Measurements from ENCODE around the gene FGF12.

FGF12 gene

DNA sequence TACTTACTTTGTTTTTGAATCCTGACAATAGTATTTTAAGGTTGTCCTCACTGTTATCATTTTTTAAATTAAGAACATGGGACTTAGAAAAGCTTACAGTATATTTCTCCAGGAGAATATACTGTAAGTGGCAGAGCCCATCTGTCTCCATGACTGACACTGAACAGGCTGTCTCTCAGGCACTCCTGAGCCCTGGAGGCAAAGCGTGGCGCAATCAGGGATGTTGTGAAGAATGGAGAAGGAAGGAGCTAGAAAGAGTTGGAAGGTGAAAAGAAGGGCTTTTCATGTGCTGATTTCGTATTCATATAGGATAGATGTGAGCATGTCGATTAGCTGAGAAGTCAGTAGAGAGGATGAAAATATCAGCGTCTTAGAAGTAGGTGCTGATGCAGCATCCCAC, 41.5 kb downstream of the FGF12 start:
- DNase-seq (ENCODE audit: low read depth in 2 of 2): no peak

DNA sequence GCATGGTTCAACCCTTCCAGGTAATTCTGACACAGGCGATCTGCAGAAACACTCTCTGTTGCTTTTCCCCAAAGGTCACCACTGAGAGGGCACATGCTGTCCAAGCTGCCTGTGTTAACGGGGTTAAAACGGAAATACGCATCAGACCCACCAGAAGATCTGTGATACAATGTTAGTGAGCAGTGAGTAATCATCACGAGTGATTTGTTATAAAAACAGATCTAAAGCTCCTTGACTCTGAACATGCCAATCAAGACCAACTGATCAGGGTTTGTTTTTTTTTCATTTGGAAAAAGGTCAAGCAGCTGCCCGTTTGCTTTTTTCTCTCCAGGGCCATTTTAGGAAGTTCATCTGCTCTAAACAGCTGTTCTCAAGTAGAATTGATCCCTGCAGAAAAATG, 43.2 kb downstream of the FGF12 start:
- DNase-seq (ENCODE audit: low read depth in 2 of 2): no peak

- DNase-seq (ENCODE audit: low read depth in 2 of 2): no peak
Measured at GRCh38 chr3:192675958-192676649, 51.2 kb downstream of the FGF12 start.

GRCh38 chr3:192655628-192656027, 71.7 kb downstream of the FGF12 start:
- DNase-seq (ENCODE audit: low read depth in 2 of 2): no peak

DNA sequence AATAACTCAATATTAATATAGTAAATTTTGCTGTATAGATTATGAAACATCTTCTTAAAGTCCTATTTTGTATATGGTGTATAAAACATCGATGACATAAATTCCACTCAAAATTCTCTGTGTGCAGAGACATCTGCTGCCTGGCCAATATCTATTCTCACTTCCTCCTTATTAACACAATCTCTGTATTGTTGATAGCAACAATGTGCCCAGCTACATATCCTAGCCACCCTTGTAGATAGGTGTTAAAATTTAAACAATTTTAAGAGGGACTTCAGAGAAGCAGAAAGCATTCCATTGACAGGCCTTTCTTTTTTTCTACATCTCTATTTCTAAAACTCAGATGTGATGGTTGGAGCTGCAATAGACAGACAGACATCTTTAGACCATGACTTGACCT, 72.3 kb downstream of the FGF12 start:
- DNase-seq (ENCODE audit: low read depth in 2 of 2): no peak

- no peak for DNase-seq (ENCODE audit: low read depth in 2 of 2)
Measured at GRCh38 chr3:192653862-192654261, 73.5 kb downstream of the FGF12 start.

DNA sequence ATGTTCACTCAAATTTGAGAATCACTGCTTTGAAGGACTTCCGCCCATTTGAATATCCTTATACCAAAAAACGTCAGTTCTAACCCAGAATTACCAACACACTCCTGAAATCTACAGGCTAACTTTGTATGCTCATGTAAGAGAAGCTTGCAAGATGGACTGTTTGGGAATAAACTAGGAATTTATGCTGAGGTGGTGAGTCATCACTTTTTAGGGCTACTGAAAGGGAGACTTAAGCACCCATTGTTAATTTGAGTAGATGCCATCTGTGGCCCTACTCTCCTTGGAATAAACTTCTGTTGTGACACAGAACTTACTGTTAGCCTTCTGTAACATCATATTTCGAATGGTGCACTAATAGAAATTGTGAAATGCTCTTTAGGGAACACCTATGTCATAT, 74.6 kb downstream of the FGF12 start:
- no peak for DNase-seq (ENCODE audit: low read depth in 2 of 2)

- no peak for DNase-seq (ENCODE audit: low read depth in 2 of 2)
Measured at GRCh38 chr3:192651836-192652512, 75.4 kb downstream of the FGF12 start.

GRCh38 chr3:192645437-192645836, 81.9 kb downstream of the FGF12 start:
- DNase-seq (ENCODE audit: low read depth in 2 of 2): no peak

GRCh38 chr3:192642651-192643050, 84.7 kb downstream of the FGF12 start:
- no peak for DNase-seq (ENCODE audit: low read depth in 2 of 2)

- no peak for DNase-seq (ENCODE audit: low read depth in 2 of 2)
Measured at GRCh38 chr3:192641919-192642318, 85.4 kb downstream of the FGF12 start.

- no peak for DNase-seq (ENCODE audit: low read depth in 2 of 2)
Measured at GRCh38 chr3:192639987-192640386, 87.4 kb downstream of the FGF12 start.

GRCh38 chr3:192637803-192638202, 89.5 kb downstream of the FGF12 start:
- DNase-seq (ENCODE audit: low read depth in 2 of 2): no peak

GRCh38 chr3:192636517-192637444, 90.6 kb downstream of the FGF12 start:
- no peak for DNase-seq (ENCODE audit: low read depth in 2 of 2)

- DNase-seq (ENCODE audit: low read depth in 2 of 2): no peak
Measured at GRCh38 chr3:192629429-192629828, 97.9 kb downstream of the FGF12 start.

GRCh38 chr3:192621909-192622308, 105.4 kb downstream of the FGF12 start:
- DNase-seq (ENCODE audit: low read depth in 2 of 2): no peak

- no peak for DNase-seq (ENCODE audit: low read depth in 2 of 2)
Measured at GRCh38 chr3:192620275-192620674, 107.1 kb downstream of the FGF12 start.

- no peak for DNase-seq (ENCODE audit: low read depth in 2 of 2)
Measured at GRCh38 chr3:192611411-192611810, 115.9 kb downstream of the FGF12 start.

- DNase-seq (ENCODE audit: low read depth in 2 of 2): no peak
Measured at GRCh38 chr3:192608726-192609600, 118.4 kb downstream of the FGF12 start.

DNA sequence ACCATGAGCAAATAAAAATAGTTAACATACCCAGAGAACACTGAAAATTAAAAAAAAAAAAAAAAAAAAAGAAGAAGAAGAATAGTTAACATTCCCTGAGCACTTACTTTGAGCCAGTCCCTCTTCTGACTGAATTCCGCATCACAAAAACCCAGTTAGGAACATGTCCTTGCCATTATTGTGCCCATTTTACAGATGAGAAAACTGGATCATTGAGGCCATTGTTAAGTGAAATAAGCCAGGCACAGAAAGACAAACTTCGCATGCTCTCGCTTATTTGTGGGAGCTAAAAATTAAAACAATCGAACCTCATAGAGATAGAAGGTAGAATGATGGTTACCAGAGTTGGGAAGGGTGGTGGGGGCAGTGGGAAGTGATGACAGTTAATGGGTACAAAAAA, 119.5 kb downstream of the FGF12 start:
- DNase-seq (ENCODE audit: low read depth in 2 of 2): no peak

DNA sequence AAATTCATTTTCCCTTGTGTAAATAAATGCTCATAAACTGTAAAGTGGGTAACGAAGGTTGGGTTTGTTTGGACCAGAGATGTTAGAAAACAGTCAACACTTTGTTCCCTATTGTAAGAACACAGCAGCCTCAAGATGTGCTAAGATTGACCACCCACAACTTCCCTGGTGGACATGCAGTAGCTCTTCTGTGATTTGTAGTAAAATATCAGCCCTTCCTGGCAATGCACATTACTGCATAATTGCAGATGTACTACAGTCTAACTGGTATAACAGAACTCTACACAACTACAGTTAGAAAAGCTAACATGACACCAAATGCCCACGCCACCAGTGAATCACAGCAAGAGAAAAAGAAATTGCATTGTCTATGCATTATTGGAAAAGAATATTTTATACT, 129.4 kb downstream of the FGF12 start:
- no peak for DNase-seq (ENCODE audit: low read depth in 2 of 2)

GRCh38 chr3:192597506-192597905, 129.8 kb downstream of the FGF12 start:
- DNase-seq (ENCODE audit: low read depth in 2 of 2): no peak
